WTC11 (cell line): ENCODE data around the gene LMBR1. TPM values are rescaled to one million over a fixed set of nuclear protein-coding genes. Genes with fewer than 3 reads are reported as not detected.

Experiments used
- ATAC-seq: fragments of 200-7000 bp; cut with Tn5 transposase; 2 replicates; pipeline ENCODE4 v1.10.0; 2021; ENCODE audit warnings: mild to moderate bottlenecking, moderate library complexity
- CTCF ChIA-PET: fragments of 300-600 bp; sonication (Branson Sonifier 250); formaldehyde crosslinking; loops from one replicate; lab custom pipeline; 2021; ENCODE audit warnings: antibody characterized with exemption; lab: Charles Lee
- POLR2A ChIA-PET: fragments of 350-600 bp; sonication (Branson Sonifier 250); formaldehyde crosslinking; loops from one replicate; lab custom pipeline; 2021; ENCODE audit warnings: antibody characterized with exemption; lab: Charles Lee
- DNase-seq: peaks from one replicate; pipeline ENCODE4 v3.0.0; 2021; ENCODE audit warnings: low spot score
- H3K27ac Mint-ChIP-seq: 2 replicates; pipeline ENCODE4 v1.8.0; 2021; ENCODE audit warnings: mixed read lengths
- H3K27me3 Mint-ChIP-seq: 2 replicates; pipeline ENCODE4 v1.8.0; 2021; ENCODE audit warnings: low read depth, mild to moderate bottlenecking, moderate library complexity, mixed read lengths
- H3K36me3 Mint-ChIP-seq: 2 replicates; pipeline ENCODE4 v1.8.0; 2021; ENCODE audit warnings: mixed read lengths
- H3K4me1 Mint-ChIP-seq: 2 replicates; pipeline ENCODE4 v1.8.0; 2022; ENCODE audit warnings: mixed read lengths
- H3K4me3 Mint-ChIP-seq: 2 replicates; pipeline ENCODE4 v1.8.0; 2021; ENCODE audit warnings: mild to moderate bottlenecking, moderate library complexity, mixed read lengths
- H3K9me3 Mint-ChIP-seq: 2 replicates; pipeline ENCODE4 v1.8.0; 2021; ENCODE audit warnings: mixed read lengths
- ATF1 ChIP-seq: sonication (generic); formaldehyde crosslinking; IDR thresholded peaks from 2 replicates; pipeline ENCODE4 v1.8.1; 2023; ENCODE audit warnings: mild to moderate bottlenecking, moderate library complexity, missing genetic modification reagents
- ATF2 ChIP-seq: sonication (generic); formaldehyde crosslinking; IDR thresholded peaks from 2 replicates; pipeline ENCODE4 v1.8.1; 2022; ENCODE audit warnings: low read depth, missing genetic modification reagents, borderline replicate concordance
- ATF3 ChIP-seq: sonication (generic); formaldehyde crosslinking; conservative IDR thresholded peaks from 2 replicates; pipeline ENCODE4 v1.8.1; 2022; ENCODE audit warnings: mild to moderate bottlenecking, missing genetic modification reagents
- GTF2I ChIP-seq: fragments of 250-450 bp; sonication (Bioruptor Pico); conservative IDR thresholded peaks from 2 replicates; pipeline ENCODE4 v1.4.0; 2021; ENCODE audit warnings: mild to moderate bottlenecking
- HMGA2 ChIP-seq: fragments of 250-450 bp; sonication (Bioruptor Pico); IDR thresholded peaks from 2 replicates; pipeline ENCODE4 v1.4.0; 2021; ENCODE audit warnings: mild to moderate bottlenecking, moderate library complexity
- IRF1 ChIP-seq: sonication (generic); formaldehyde crosslinking; IDR thresholded peaks from 2 replicates; pipeline ENCODE4 v1.8.0; 2023; ENCODE audit warnings: missing genetic modification reagents
- JUN ChIP-seq: sonication (generic); formaldehyde crosslinking; IDR thresholded peaks from 2 replicates; pipeline ENCODE4 v1.8.0; 2023; ENCODE audit warnings: mild to moderate bottlenecking, missing genetic modification reagents
- PRRX2 ChIP-seq: fragments of 250-450 bp; sonication (Bioruptor Pico); IDR thresholded peaks from 2 replicates; pipeline ENCODE4 v1.8.0; 2021; ENCODE audit warnings: mild to moderate bottlenecking
- SMAD4 ChIP-seq: sonication (generic); formaldehyde crosslinking; IDR thresholded peaks from 2 replicates; pipeline ENCODE4 v1.8.0; 2022; ENCODE audit warnings: mild to moderate bottlenecking, missing genetic modification reagents
- ZMAT4 ChIP-seq: fragments of 250-450 bp; sonication (Bioruptor Pico); IDR thresholded peaks from 2 replicates; pipeline ENCODE4 v1.9.0; 2021; ENCODE audit warnings: mild to moderate bottlenecking
- ZNF263 ChIP-seq: sonication (generic); formaldehyde crosslinking; IDR thresholded peaks from 2 replicates; pipeline ENCODE4 v1.8.1; 2022; ENCODE audit warnings: low read depth, mild to moderate bottlenecking, moderate library complexity, missing genetic modification reagents
- ZNF532 ChIP-seq: fragments of 250-450 bp; sonication (Bioruptor Pico); IDR thresholded peaks from 2 replicates; pipeline ENCODE4 v1.9.0; 2021; ENCODE audit warnings: mild to moderate bottlenecking, borderline replicate concordance
- ZSCAN18 ChIP-seq: fragments of 250-450 bp; sonication (Bioruptor Pico); IDR thresholded peaks from 2 replicates; pipeline ENCODE4 v2.1.2; 2022; ENCODE audit warnings: mild to moderate bottlenecking, moderate library complexity
- total RNA-seq: library from RNA; stranded (reverse); gene quantifications from 3 replicates; pipeline ENCODE4 v1.2.3, GENCODE V29; 2021

Gene LMBR1
- total RNA-seq, 1 experiment from 2014 or later: 55.6 TPM

- TF ChIP-seq ZNF532: no peak
- TF ChIP-seq, all 79 proteins: peak for 0
These were observed 201.2 kb downstream of the LMBR1 start (continued) for GRCh38 chr7:156691764-156692163.

GRCh38 chr7:156684661-156685060 is 208.3 kb downstream of the LMBR1 start:
- ChIA-PET CTCF (no interaction called here), POLR2A (no interaction called here)
- DNase-seq (no peak), ATAC-seq (no peak)
- TF ChIP-seq PRRX2 (CRISPR knock-in tag): no peak
- TF ChIP-seq ZMAT4 (CRISPR knock-in tag): no peak
- TF ChIP-seq ATF3 (CRISPR knock-in tag): no peak
- Mint-ChIP-seq H3K27ac (peak overlapping the region; percentile 53; the same call in 1 of the 2 replicates), H3K4me1 (no peaks in the 10 kb centered on the region), H3K9me3 (no peaks in the 10 kb centered on the region), H3K27me3 (no peaks in the 10 kb centered on the region), H3K36me3 (peaks cover 3% of the 10 kb centered on the region; the same call in 1 of the 2 replicates), H3K4me3 (no peak overlapping the region)

- Mint-ChIP-seq H3K4me1 (no peaks in the 10 kb centered on the region), H3K27me3 (no peaks in the 10 kb centered on the region), H3K4me3 (no peak overlapping the region), H3K36me3 (peaks cover 3% of the 10 kb centered on the region; the same call in 1 of the 2 replicates), H3K9me3 (no peaks in the 10 kb centered on the region), H3K27ac (peak overlapping the region; percentile 53; the same call in 1 of the 2 replicates)
- ChIA-PET CTCF (no interaction called here), POLR2A (no interaction called here)
- DNase-seq: no peak
- TF ChIP-seq ZSCAN18 (CRISPR knock-in tag): no peak
- no peak for TF ChIP-seq HMGA2 (CRISPR knock-in tag)
- no peak for TF ChIP-seq ATF2 (CRISPR knock-in tag)
- no peak for TF ChIP-seq GTF2I (CRISPR knock-in tag)
- no peak for ATAC-seq
These were observed 208.7 kb downstream of the LMBR1 start for GRCh38 chr7:156684251-156684650.

GRCh38 chr7:156682928-156683327 is 210.1 kb downstream of the LMBR1 start:
- no peak for DNase-seq
- H3K27me3 Mint-ChIP-seq: no peaks in the 10 kb centered on the region
- no peak for TF ChIP-seq JUN (CRISPR knock-in tag)
- TF ChIP-seq SMAD4: no peak
- TF ChIP-seq IRF1 (CRISPR knock-in tag): no peak
- TF ChIP-seq ATF2 (CRISPR knock-in tag): no peak
- no peak for TF ChIP-seq ZNF263 (CRISPR knock-in tag)
- no peak for TF ChIP-seq ATF1 (CRISPR knock-in tag)
- no peak for TF ChIP-seq ATF3 (CRISPR knock-in tag)
- ATAC-seq: no peak
- peaks cover 3% of the 10 kb centered on the region; the same call in 1 of the 2 replicates for H3K36me3 Mint-ChIP-seq
- H3K27ac Mint-ChIP-seq: no peak overlapping the region
- no peaks in the 10 kb centered on the region for H3K4me1 Mint-ChIP-seq
- POLR2A ChIA-PET: no interaction called here
- CTCF ChIA-PET: no interaction called here
- H3K4me3 Mint-ChIP-seq: no peak overlapping the region
- H3K9me3 Mint-ChIP-seq: no peaks in the 10 kb centered on the region
